ENCODE results near the gene LHFPL3.
"Not testable (repeated sequence)": the region's sequence is repeated elsewhere in the genome, so short reads cannot be mapped to it uniquely, and the experiment has no call there.

LHFPL3 gene

DNA sequence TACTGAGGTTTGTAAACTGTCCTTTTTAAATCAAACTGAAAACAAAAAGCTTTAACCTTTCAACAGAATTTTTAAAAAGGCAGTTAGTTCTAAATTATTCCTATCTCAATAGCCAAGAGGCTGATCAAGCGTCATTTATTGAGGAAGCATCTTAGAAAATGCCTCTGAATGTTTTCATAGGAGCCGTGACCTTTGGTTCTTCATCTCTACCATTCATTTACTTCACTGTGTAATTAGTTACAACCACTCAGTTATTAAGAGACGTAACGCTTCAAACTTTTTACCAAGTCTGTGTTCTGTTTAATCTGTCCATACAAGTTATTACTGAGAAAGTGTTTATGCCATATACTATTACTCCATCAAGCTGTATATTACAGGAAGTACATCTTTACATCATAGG, 578.2 kb downstream of the LHFPL3 start:
- DNase-seq = no peak

DNA sequence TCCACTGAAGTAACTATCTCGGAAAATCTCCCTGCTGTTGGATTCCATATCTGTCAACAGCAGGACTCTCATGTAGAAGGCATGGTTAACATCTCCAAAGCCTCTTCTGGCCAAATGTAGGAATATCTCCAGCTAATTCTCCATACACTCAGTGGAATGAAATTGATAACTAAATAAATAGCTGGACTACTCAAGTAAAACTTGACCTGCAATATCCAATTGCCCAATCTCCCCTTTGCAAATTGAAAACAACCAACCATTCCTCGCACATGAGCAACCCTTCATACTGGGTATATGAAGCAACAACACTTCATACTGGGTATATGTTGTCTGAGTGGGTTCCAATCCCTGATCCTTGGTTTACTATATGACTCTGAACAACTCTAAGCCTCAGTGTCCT, 580.2 kb downstream of the LHFPL3 start:
- no peak for DNase-seq

DNA sequence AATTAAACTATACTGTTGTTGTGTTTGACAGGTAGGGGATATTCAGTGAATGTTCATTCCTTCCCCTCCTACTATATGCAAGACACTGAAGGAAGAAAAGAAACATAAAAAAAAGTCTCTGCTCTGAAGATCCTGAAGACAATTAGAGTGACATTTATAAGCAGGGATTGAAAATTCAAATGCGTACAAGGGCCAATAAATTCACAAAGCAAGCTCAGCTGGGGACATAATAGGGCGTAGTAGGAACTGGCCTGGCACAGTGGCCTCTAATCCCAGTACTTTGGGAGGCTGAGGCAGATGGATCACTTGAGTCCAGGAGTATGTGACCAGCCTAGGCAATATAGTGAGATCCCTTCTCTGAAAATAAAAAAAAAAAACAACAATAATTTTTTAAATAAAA, 580.7 kb downstream of the LHFPL3 start:
- no peak for DNase-seq

DNA sequence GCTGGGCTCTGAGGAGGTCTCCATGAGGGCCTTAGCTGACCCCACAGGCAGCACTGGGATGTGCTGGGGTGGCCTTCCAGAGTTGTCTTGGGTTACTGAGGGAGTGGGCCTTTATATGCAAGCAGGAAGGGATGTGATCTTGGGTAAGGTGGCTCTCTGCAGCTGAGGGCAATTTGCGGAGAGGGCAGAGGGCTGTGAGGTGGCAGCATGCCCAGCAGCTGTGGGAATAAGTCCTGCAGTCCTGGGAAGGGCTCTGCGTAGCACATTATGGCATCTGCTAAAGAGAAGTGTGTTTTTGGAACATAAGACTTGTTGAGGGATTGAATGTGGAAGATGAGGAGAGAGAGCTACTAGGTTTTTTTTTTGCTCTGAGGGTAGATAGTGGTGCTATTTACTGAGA, 586.0 kb downstream of the LHFPL3 start:
- peak; percentile 44 for DNase-seq

DNA sequence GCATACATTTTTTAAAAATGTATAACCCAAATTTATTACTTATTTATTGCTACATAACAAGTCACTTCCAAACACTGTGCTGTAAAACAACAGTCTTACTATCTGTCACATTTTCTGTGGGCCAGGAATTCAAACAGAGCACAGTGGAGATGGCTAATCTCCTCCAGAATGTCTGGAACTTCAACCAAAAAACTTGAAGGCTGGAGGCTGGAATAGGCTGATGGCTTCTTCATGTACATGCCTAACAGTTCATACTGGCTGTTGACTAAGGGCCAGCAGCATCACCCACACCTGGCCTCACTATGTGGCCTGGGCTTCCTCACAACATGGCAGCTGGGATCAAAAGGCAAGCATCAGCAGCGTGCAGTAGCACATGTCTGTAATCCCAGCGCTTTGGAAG, 593.2 kb downstream of the LHFPL3 start:
- no peak for DNase-seq

DNA sequence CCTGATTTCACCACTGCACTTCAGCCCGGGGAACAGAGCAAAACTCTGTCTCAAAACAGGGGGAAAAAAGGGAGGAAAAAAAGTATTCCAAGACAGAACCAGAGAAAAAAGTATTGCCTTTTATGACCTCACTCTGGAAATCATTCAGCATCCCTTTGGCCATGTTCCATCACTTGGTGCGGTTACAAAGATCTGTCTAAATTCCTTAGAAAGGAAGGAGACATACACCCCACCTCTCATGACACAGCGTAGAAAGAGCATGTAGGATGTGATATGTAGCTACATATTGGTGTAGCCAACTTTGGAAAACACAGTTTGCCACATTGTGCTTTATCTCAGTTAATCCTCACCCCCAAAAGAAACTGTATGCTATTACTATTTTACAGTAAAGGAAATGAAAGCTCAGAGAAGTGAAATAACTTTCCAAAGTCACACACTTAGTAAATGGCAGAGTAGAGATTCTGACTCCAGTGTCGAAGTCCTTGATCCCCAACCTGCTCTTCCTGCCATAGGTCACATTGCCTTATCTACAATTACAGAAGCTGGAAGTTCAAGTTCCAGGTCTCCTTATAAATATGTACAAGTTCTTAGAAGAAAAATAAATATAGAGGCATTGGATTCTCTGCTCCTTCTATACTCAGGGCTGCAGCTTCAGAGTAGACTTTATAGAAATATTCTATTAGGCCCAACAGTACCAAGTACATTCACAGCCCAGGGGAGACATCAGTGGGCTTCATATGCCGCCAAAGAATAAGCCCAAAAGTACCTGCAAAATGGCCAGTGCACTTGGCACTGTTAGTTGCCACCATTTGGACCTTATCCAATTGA, 594.0 kb downstream of the LHFPL3 start:
- DNase-seq = no peak

DNA sequence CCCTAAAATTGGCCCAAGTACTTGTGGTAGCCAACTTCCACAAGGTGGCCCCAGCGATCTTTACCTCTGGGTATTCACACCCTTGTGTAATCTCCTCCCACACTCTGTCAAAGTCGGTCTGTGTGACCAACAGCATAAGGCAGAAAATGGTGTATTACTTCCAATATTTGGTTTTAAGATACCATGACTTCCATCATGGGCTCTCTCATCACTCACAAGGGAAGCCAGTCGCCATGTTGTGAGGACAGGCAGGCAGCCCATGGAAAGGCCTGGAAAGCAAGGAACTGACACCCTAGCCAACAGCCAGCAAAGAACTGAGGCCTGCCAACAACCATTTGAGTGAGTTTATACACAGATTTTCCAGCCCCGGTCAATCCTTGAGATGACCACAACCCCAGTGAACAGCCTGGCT, 594.6 kb downstream of the LHFPL3 start:
- no peak for DNase-seq

DNA sequence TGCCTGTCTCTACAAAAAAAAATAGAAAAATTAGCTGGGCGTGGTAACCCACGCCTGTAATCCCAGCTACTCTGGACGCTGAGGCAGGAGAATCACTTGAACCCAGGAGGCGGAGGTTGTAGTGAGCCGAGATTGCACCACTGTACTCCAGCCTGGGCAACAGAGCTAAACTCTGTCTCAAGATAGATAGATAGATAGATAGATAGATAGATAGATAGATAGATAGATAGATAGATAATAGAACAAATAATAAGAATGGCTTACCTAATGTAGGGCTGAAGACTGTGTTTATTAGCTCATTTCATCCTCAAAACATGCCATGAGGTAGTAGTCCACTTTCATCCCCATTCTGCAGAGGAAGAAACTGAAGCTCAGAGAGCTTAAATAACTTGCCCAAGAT, 597.8 kb downstream of the LHFPL3 start:
- not testable (repeated sequence) for DNase-seq

DNA sequence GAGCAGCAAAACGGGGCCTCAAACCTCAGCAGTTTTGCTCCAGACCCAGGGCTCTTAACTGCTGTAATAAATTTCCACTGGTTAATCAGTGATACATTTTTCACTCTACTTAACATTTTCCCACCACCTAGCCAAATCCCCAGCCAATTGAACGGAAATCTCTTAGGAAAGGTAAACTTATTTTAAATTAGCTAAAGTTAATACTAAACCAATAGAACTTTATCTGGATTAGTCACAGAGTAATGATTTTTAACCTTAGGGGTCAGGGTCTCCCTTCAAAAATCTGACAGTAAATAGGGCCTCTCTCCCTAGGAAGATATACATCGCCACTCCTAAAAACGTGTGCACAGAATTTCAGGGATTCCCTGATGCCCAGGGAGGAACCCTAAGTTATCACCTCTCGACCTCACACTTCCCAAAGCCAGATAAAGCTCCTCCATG, 598.2 kb downstream of the LHFPL3 start:
- DNase-seq = no peak

DNA sequence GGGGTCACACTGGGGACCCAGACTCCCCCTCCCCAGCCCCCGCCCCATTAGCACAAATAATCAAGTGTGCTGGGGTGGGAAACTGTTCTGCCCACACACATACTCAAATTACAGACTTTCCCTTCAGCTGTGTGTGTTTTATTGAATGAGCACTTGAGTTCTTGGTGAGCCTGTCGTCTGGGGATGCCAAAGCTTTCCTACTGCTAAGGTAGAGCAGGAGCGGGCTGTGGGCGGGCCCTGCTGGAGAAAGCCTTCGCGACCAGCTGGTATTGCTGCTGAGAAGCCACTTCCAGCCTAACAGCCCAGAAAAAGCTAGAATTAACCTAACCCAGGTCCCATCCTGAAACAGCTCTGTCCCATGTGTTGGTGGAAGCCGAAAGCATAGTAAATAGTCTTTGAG, 598.7 kb downstream of the LHFPL3 start:
- DNase-seq = no peak

DNA sequence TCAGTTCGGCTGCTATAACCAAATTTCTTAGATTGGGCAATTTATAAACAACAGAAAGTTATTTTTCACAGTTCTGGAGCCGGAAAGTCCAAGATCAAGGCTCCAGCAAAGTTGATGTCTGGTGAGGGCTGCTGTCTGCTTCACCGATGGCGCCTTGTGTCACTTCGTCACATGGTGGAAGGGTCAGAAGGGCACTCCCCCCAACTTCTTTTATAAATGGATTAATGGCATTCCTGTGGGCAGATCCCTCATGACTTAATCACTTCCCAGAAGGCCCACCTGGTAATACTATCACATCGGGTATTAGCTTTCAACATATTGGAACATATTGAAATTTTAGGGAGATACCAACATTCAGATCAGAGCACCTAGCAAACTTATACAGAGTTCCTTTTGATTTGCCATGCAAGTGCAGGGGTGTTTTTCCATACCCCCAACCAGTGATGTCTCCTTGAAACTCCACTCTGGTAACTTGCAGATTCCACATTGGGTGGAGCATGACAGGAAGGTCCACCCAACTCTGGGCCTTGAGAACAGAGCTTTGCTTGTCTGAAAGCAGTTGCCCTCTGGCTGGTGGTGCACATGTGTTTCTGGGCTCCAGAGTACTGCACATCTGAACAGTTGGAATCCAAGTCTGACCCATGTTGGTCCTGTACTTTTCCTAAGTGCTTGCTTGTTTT, 600.5 kb downstream of the LHFPL3 start:
- no peak for DNase-seq

DNA sequence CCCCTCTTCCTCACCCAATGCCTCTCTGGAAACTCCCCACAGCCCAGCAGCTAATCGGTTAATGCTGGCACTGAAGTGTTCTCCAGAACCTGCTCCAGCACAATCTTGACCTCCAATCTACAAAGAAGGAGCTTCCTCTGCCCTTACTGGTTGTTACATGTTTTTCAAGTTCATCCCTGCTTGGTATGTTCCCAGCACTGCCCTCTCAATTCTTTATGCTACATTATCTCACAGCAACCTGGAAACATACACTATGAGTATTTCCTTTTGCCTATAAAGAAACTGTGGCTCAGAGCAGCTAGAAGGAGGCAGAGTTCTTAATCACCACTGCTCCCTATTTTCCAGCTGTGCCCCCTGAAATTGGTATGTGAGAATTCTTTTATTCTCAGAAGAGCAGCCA, 601.5 kb downstream of the LHFPL3 start:
- no peak for DNase-seq

DNA sequence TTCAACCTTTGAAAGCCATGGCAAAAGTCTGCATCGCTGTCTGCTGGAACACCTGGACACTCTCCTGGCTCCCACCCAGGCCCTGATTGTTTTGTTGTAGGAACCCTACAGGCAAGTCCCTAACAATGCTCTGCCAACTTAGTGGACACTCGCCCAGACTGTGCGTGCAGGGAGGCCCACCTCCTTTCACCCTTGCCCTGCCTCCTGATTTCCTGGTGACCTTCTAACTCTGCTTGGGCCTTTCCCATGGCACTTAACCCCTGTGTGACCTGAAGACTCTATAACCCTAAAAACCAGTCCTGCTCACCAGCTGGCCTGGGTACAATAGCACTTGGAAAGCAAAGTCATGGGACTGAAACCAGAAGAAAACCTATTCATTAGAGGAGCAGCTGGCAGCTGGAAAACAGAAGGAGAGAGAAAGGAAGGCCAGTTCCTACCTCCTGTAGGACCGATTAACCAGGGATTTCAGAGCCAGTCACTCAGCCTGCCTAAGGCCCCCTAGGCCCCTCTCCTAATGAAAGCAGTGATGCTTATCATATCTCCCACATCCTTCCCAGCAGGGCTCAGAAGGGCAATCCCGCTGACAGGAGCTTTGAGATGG, 602.9 kb downstream of the LHFPL3 start:
- DNase-seq = no peak

DNA sequence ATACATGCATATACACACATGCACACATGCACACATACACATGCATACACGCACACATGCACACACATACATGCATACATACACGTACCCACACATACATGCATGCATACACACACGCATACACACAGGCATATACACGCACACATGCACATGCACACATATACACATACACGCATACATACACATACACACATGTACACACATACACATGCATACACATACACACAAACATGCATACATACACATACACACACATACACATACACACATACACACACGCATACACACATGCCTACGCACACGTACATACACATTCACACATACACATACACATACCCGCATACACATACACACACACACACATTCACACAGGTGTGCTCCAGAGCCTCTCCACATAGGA, 604.6 kb downstream of the LHFPL3 start:
- no peak for DNase-seq

DNA sequence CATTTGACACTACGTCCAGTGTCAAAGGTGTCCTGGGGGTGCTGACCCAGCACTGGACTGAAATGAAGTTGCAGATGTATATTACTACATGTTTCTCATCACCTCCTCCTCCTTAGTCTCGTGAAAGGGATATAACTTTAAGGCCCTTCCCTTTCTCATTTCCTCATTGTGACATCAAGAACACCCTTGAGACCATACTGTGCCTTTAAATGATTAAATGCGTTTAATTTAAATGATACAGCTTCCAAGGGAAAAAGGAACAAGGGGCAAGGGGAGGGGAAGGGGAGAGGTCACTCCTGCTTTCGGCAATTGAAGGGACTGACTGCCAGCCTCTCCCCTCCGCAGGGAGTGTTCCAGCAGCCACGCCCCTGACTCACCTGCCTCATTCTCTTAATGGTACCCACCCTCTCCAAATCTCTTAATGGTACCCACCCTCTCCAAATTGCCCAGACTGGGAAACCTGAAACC, 605.2 kb downstream of the LHFPL3 start:
- DNase-seq = no peak

DNA sequence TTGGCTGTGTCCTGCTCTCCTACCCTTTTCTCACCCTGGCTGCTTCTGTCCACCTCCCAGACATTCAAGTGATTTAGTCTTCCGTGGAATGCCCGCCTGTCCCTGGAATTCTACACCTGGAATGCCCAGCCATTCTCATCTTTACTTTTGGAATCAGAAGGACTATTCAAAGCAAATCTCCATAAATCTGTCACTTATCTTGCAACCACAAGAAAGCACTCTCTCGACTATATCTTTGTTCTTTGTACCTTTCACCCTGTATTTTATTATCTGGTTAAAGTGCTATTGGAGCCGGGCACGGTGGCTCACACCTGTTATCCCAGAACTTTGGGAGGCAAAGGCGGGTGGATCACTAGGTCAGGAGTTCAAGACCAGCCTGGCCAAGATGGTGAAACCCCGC, 606.3 kb downstream of the LHFPL3 start:
- DNase-seq = no peak

DNA sequence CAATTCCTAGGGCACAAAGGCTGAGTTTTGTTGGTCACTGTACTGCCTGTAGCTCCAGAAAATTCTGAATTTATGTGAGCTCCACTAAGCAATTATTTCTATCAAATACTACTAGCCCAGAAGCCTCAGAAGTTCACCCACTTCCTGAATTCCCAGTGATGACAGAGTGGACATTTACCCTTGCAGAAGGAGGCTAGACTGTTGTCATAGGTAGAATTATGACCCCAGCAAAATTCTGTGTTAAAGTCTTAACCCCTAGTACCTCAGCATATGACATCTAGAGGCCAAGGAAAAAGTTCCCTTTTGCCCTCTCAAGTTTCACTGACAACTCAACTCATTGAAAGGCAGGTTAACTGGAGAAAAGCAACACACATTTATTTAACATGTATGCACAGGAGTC, 606.9 kb downstream of the LHFPL3 start:
- DNase-seq = no peak

DNA sequence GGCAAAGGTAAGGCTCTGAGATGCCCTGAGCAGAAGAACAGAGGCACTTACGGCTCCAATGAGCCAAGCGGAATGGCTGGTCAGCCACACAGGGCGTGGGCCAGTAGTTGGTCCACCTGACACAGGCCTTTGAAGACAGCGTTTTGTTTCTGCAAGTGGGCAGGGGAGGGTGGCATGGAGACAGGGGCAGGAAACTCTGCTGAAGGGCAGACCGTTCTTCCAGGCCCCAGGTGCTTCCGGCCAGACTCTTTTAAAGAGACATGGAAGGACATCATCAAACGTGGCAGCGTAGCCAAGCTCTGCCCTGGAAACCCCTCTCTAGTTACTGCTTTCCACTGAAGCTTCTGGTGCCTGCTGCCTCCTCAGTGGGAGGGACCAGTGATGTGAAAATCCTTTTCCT, 608.1 kb downstream of the LHFPL3 start:
- no peak for DNase-seq

DNA sequence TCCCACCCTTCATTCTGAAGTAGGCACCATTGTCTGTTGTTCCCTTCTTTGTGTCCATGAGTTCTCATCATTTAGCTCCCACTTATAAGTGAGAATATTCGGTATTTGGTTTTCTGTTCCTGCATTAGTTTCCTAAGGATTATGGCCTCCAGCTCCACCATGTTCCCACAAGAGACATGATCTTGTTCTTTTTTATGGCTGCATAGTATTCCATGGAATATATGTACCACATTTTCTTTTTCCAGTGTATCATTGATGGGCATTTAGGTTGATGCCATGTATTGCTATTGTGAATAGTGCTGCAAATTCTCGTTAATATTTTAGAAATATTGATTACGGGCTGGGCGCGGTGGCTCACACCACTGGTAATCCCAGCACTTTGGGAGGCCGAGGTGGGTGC, 609.1 kb downstream of the LHFPL3 start:
- not testable (repeated sequence) for DNase-seq

DNA sequence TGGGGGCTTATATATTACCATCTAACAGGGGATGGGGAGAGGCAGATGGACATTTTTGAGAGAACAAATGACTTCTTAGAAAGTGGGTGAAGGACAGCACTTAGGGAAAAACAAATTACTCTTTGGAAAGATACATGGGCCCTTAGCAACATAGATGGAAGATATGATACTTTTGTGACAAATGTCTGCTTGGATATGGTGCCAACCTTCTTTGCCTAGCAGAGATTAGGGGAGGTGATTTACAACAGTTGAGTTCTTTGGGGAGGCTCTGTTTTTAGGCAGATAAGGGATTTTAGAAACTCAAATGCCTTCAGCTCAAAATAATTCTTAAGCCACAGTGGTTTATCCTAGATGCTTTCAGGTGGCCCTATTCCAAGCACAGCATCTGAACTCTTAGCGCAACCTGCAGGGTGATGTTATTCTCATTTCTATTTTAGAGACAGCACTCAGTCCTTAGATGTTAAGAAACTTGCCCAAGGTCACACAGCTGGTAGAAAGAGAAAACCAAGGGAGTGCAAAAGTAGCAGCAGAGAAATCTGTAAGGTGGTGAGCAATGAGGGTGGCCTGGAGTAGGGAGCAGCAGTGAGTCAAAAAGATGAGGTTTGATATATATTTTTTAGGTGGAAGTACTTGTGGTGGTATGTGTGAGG, 610.5 kb downstream of the LHFPL3 start:
- DNase-seq = no peak

DNA sequence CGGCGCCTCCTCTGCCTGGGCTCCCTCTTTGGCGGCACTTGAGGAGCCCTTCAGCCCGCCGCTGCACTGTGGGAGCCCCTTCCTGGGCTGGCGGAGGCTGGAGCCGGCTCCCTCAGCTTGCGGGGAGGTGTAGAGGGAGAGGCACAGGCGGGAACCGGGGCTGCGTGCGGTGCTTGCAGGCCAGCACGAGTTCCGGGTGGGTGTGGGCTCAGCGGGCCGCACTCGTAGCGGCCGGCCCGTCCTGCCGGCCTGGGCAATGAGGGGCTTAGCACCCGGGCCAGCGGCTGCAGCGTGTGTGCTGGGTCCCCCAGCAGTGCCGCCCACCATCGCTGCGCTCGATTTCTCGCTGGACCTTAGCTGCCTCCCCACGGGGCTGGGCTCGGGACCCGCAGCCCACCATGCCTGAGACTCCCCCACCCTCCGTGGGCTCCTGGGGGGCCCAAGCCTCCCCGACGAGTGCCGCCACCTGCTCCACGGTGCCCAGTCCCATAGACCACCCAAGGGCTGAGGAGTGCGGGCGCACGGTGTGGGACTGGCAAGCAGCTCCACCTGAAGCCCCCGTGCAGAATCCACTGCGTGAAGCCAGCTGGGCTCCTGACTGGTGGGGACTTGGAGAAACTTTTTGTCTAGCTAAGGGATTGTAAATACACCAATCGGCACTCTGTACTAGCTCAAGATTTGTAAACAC, 611.8 kb downstream of the LHFPL3 start:
- no peak for DNase-seq

DNA sequence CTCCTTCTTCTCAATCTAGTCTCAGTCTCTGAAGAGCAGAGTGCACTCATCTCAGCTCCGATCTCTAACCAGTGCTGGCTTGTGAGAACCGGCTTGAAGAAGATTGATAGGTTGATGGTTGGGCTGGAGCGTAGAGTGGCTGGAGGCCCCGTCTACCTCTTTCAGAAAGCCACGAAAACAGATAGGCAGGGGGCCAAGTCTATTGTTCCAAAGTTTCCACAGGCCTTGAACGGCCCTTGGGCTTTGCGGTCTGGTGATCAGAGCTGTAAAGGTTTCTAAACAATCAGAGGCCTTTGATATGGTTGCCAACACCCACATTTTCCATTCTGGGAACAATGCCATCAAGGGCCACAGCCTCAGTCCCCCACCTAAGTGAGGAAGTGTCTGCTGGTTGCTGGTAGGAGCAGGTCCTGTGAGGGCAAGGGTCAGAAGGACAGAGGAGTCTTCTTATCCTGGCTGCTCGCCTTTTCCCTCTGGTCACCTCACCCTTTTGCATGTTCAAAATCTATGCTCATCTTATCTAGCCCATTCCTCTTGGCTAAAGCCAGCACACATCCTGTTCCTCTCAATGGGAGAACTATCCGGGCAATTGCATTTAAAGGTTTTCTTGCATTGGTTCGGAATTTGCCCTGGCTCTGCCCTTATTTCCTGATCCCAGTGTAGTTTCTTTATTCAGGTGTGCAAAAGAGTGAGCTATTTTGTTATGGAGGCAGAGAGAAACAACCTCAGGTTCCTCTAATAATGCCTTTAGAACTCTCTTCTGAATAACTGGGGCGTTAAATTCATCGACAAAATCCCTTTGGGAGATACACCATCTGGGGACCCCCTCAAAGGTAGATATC, 615.3 kb downstream of the LHFPL3 start:
- DNase-seq = no peak
